AG10803 (cell line): ENCODE results near the gene ZNF71.

ENCODE experiments used
- DNase-seq: peaks from one replicate; pipeline ENCODE4 v3.0.0; 2010; ENCODE audit warnings: low read depth
- H3K4me3 ChIP-seq: 2 replicates; pipeline ENCODE4 v1.5.1; 2011; ENCODE audit warnings: mild to moderate bottlenecking, low read length, control low read depth
- CTCF ChIP-seq: conservative IDR thresholded peaks from 2 replicates; pipeline ENCODE4 v1.5.1; 2011; ENCODE audit warnings: mild to moderate bottlenecking, low read length, control low read depth, inconsistent platforms

The ZNF71 gene

GRCh38 chr19:56572589-56572988 lies 22.5 kb upstream of the ZNF71 start:
- DNase-seq: no peak
- no peak for TF ChIP-seq CTCF

DNA sequence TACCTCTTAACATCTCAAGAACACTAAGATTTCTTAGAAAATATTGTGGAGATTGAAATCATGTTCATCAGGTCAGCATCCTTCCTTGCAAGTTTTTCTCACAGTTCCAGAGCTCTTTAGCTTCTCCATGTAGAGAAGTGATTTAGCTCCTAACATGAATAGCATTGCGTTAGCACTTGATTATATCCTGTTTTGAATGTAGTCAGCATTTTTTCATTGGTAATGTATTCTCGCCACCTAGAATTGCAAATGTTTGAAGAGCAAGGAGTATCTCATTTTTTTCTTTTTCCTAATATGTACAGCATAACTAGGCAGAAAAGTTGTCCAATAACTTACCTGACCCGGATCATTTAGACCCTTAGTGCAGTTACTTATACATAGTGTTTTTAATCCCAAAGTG lies 21.2 kb upstream of the ZNF71 start:
- DNase-seq: no peak
- no peak for TF ChIP-seq CTCF
- H3K4me3 ChIP-seq: no peak overlapping the region

More at GRCh38 chr19:56572589-56572988, 22.5 kb upstream of the ZNF71 start:
- no peak overlapping the region for H3K4me3 ChIP-seq

GRCh38 chr19:56577719-56578602 lies 17.1 kb upstream of the ZNF71 start:
- DNase-seq: no peak
- H3K4me3 ChIP-seq: no peak overlapping the region
- TF ChIP-seq CTCF: no peak

- peak overlapping the region; percentile 96; the same call in 1 of the 2 replicates for H3K4me3 ChIP-seq
- DNase-seq: no peak
- no peak for TF ChIP-seq CTCF
These were observed 688 bp upstream of the ZNF71 start for GRCh38 chr19:56594446-56594782.

GRCh38 chr19:56595548-56595899 lies 422 bp downstream of the ZNF71 start:
- DNase-seq: no peak
- H3K4me3 ChIP-seq: peak overlapping the region; percentile 96
- no peak for TF ChIP-seq CTCF

- no peak overlapping the region for H3K4me3 ChIP-seq
- TF ChIP-seq CTCF: no peak
- no peak for DNase-seq
These were observed 1.6 kb downstream of the ZNF71 start for GRCh38 chr19:56596676-56597075.

DNA sequence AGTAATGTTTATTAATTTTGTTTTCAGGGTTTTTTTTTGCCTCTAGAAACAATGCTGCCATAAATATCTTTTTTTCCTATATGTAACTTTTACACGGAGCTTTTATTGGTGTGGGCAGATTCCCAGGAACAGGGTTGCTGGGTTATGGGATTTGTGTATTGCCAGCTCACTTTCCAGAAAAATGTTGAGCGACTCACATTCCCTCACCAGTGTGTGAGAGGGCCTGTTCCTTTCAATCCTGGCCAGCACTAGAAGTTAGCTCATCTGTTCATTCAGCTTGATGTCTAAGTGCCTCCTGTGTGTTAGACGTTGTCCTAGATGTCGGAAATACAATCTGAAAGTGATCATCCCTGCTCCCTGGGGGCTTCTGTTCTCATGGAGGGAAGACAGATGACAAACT lies 2.6 kb downstream of the ZNF71 start:
- TF ChIP-seq CTCF: no peak
- no peak for DNase-seq
- no peak overlapping the region for H3K4me3 ChIP-seq
